Aorta (tissue), 5 donors: ENCODE measurements around the gene RBBP7. TPM values are rescaled to one million over a fixed set of nuclear protein-coding genes. Genes with fewer than 3 reads are reported as not detected.
"Not testable (repeated sequence)": the region's sequence is repeated elsewhere in the genome, so short reads cannot be mapped to it uniquely, and the experiment has no call there.

Experiments
- ATAC-seq: fragments of 200-7000 bp; cut with Tn5 transposase; one replicate; pipeline ENCODE4 v1.9.1; 2022; ENCODE audit warnings: moderate library complexity; ENCODE audit not compliant: low FRiP score
- DNase-seq, 2 donors: peaks; one replicate each; pipeline ENCODE4 v3.0.0-alpha.2; 2020
- H3K27ac ChIP-seq, 2 donors: one replicate each; pipeline ENCODE4 v1.5.1; 2013; ENCODE audit warnings: low read length in 2 of 2, mild to moderate bottlenecking in 2 of 2, moderate library complexity in 2 of 2, control low read depth in 1 of 2, inconsistent platforms in 1 of 2, low read depth in 1 of 2
- H3K27me3 ChIP-seq, 2 donors: one replicate each; pipeline ENCODE4 v1.6.1; 2013; ENCODE audit warnings: control low read depth in 1 of 2, low read length in 1 of 2, mild to moderate bottlenecking in 1 of 2, moderate library complexity in 1 of 2; ENCODE audit not compliant: insufficient read depth in 2 of 2, control insufficient read depth in 1 of 2
- H3K36me3 ChIP-seq, 2 donors: one replicate each; pipeline ENCODE4 v1.6.1; 2013; ENCODE audit warnings: control low read depth in 1 of 2, low read length in 1 of 2, mild to moderate bottlenecking in 1 of 2; ENCODE audit not compliant: insufficient read depth in 2 of 2, control insufficient read depth in 1 of 2
- H3K4me1 ChIP-seq, 2 donors: one replicate each; pipeline ENCODE4 v1.6.1; 2013; ENCODE audit warnings: low read length in 2 of 2, control low read depth in 1 of 2, mild to moderate bottlenecking in 1 of 2, moderate library complexity in 1 of 2; ENCODE audit not compliant: insufficient read depth in 2 of 2, control insufficient read depth in 1 of 2
- H3K4me3 ChIP-seq, 2 donors: one replicate each; pipeline ENCODE4 v1.5.1; 2013; ENCODE audit warnings: low read length in 2 of 2, control low read depth in 1 of 2, mild to moderate bottlenecking in 1 of 2
- H3K9me3 ChIP-seq: one replicate; pipeline ENCODE4 v1.6.1; 2013; ENCODE audit warnings: mild to moderate bottlenecking, low read length; ENCODE audit not compliant: control insufficient read depth
- WGBS, 2 donors: extraction: QIAGEN DNeasy Blood & Tissue Kit; methylation state at CpG; one replicate each; pipeline ENCODE4 v1.1.7; 2013; 5-methylcytosine and 5-hydroxymethylcytosine counted together
- intact Hi-C, 2 donors: fragments of 100-400 bp; cut with DNase I; formaldehyde crosslinking; loops; one replicate each; pipeline versions ENCODE4 v1.14.2 to v1.15.0; 2022
- polyA plus RNA-seq, 2 donors: library from polyadenylated mRNA; stranded (reverse); fragments of 200-250 nt; gene quantifications; one replicate each; pipeline ENCODE4 v1.2.3, GENCODE V29; 2013
- total RNA-seq, 2 donors: library from RNA; stranded (reverse); fragmentation: NEBNext Ultra II Directional; extraction: Animal tissue kit (Norgen Biotek cat#: 25700); gene quantifications; one replicate each; pipeline ENCODE4 v1.2.1, GENCODE V29; 2021
- donor health status: healthy with polysubstance abuse.
- donor health status: Bipolar disorder and iron deficiency.
- donor health status: DM: no; HTN: no; CAD: no.
- donor health status: DM: no; HTN: no; CAD: no.
- donor health status: DM: yes; HTN: yes; CAD: no.

The RBBP7 gene
- total and polyA plus RNA-seq, 4 donors: 66.9 to 159 (median 93.4) TPM

DNA sequence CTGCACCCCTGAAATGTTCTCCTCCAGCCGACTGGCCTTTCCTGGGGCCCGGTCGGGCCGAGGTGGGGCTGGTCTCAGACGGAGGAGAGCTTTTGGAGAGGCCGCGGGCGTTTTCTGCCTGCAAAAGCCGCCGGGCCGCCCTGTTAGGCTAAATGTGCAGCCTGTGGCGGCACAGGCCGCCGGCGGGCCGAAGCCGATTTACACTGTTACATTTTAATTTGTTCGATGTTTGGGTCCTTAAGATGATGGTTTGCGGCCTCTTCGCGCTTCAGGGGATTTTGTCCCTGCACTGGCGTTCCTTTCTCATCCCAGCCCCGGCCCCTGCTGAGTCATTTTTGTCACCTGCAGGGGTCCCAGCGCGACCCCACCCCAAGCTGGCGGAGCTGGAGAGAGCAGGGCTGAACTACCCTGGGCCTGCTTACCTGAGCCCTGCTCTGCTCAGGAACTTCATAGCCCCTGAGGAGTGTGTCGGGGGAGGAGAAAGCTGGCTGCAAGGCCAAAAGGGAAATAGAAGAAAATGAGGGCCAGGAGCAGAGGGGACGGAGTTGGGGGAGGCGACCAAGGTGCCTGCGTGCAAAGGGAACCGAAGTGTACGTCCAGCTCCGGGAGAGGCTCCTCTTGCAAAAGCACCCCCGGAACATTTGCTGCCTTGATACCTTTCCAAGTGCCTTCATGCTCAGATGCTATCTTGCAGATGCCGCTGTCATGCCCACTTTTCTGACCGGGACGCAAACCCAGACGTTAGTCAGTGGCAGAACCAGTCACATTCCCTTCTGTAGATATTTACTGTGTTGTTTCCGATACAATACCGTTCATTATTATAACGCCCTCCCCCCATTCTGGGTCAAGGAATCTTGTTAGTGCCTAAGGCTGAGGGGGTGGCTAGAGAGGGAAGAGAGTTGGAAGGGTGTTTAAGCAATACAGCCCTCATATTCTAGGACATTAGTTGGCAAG lies 977 bp upstream of the RBBP7 start:
- intact Hi-C loops: loop anchor here in 1 of 2 donors (2.0 to 5.0 kb wide), 2 partner anchors 34 to 84 kb away; partner anchors contain the start of gene TXLNG
- H3K27me3 ChIP-seq: no peaks in the 10 kb centered on the region
- H3K36me3 ChIP-seq: no peaks in the 10 kb centered on the region
- WGBS, 2 donors: 2 to 19% methylated on average over 41 of the region's 41 CpGs
- DNase-seq: peak; percentile 57 to 83
- peak overlapping the region; percentile 37 to 69 for H3K4me3 ChIP-seq
- no peaks in the 10 kb centered on the region for H3K4me1 ChIP-seq
- peak; percentile 27 for ATAC-seq
- H3K27ac ChIP-seq: peak overlapping the region; percentile 0 to 69
- H3K9me3 ChIP-seq: no peaks in the 10 kb centered on the region

- no peaks in the 10 kb centered on the region for H3K9me3 ChIP-seq
- DNase-seq: peak in 1 of 2 donors; percentile 60
- WGBS, 2 donors: 0 to 3% methylated on average over 49 to 92 of the region's 92 CpGs
- no peaks in the 10 kb centered on the region for H3K36me3 ChIP-seq
- H3K27me3 ChIP-seq: no peaks in the 10 kb centered on the region
- H3K4me1 ChIP-seq: no peaks in the 10 kb centered on the region
- peak overlapping the region; percentile 73 to 82 for H3K27ac ChIP-seq
- ATAC-seq: peak; percentile 16
- peak overlapping the region; percentile 87 to 92 for H3K4me3 ChIP-seq
- intact Hi-C loops: loop anchor here in 1 of 2 donors (2.0 to 5.0 kb wide), 2 partner anchors 32 to 83 kb away; partner anchors contain the start of gene TXLNG
These were observed 618 bp downstream of the RBBP7 start for GRCh38 chrX:16869393-16870094.

DNA sequence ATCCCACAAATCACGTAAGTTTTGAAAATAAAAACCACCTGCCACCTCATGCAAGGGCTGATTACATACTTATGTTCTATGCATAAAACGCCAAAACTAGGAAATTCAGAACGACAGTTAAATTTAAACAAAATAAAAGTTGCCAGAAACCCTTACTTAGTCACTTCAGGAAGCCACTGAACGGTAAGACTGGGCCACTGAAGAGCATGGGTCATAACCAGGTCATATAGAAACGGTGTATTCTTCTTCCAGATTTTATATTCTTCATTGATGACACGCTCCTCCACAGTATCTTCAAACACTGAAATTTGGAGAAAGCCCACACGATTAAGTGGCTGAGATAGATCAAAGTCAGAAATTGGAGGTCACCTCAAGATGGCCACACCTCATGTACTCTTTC lies 1.2 kb downstream of the RBBP7 start:
- H3K27me3 ChIP-seq: no peaks in the 10 kb centered on the region
- H3K9me3 ChIP-seq: no peaks in the 10 kb centered on the region
- DNase-seq: no peak
- no peak for ATAC-seq
- no peaks in the 10 kb centered on the region for H3K36me3 ChIP-seq
- intact Hi-C loops: no loop called here
- no peaks in the 10 kb centered on the region for H3K4me1 ChIP-seq
- peak overlapping the region in 1 of 2 donors; percentile 82 for H3K27ac ChIP-seq
- H3K4me3 ChIP-seq: peak overlapping the region; percentile 87 to 92
- 2 to 46% methylated on average over 7 of the region's 7 CpGs for WGBS, 2 donors

DNA sequence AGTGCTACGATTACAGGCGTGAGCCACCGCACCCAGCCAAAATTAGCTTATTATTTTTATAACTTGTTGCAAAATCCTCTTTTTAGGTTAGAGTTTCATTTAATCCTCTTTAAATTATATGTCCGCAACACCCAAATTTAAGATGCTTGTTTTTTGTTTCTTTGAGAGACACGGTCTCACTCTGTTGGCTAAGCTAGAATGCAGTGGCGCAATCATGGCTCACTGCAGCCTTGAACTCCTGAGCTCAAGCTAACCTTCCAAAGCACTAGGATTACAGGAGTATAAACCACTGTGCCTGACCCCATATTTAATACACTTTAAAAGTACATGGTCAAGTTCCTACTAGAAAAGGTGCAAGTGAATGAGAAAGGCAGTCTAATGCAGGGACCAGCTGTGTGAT lies 2.2 kb downstream of the RBBP7 start:
- Histone ChIP-seq H3K4me1 (no peaks in the 10 kb centered on the region), H3K27me3 (no peaks in the 10 kb centered on the region), H3K27ac (no peak overlapping the region), H3K4me3 (no peak overlapping the region), H3K9me3 (no peaks in the 10 kb centered on the region), H3K36me3 (no peaks in the 10 kb centered on the region)
- 85 to 92% methylated on average over 6 of the region's 6 CpGs for WGBS, 2 donors
- intact Hi-C loops: no loop called here
- ATAC-seq (no peak), DNase-seq (no peak)

- DNase-seq (no peak), ATAC-seq (no peak)
- intact Hi-C loops: no loop called here
These were observed 7.3 kb downstream of the RBBP7 start for GRCh38 chrX:16862829-16863228.

DNA sequence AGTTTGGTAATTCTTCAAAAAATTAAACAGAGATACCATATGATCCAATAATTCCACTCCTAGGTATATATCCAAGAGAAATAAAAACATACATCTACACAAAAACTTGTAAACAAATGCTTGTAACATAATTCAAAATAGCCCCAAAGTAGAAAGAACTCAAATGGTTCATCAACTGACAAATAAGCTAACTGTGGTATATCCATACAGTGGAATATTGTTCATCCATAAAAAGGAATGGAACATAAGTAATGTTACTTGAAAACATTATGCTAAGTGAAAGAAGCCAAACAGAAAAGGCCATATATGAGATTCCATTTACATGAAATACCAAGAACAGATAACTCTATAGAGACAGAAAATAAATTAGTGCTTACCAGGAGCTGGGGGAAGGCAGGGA lies 13.4 kb downstream of the RBBP7 start:
- Histone ChIP-seq H3K36me3 (peaks cover 2 to 7% of the 10 kb centered on the region in 2 donors), H3K27me3 (no peaks in the 10 kb centered on the region), H3K9me3 (no peaks in the 10 kb centered on the region), H3K27ac (no peak overlapping the region), H3K4me1 (no peaks in the 10 kb centered on the region), H3K4me3 (no peak overlapping the region)
- intact Hi-C loops: no loop called here
- DNase-seq: no peak
- no peak for ATAC-seq

More at GRCh38 chrX:16862829-16863228, 7.3 kb downstream of the RBBP7 start:
- Histone ChIP-seq H3K27ac (no peak overlapping the region), H3K27me3 (no peaks in the 10 kb centered on the region), H3K4me1 (no peaks in the 10 kb centered on the region), H3K9me3 (no peaks in the 10 kb centered on the region), H3K36me3 (peaks cover 0 to 2% of the 10 kb centered on the region in 2 donors), H3K4me3 (no peak overlapping the region)
- WGBS, 2 donors: 56 to 75% methylated on average over 2 of the region's 2 CpGs

- H3K9me3 ChIP-seq, ATAC-seq, H3K27ac ChIP-seq, H3K4me1 ChIP-seq, intact Hi-C loops, DNase-seq, H3K4me3 ChIP-seq, H3K27me3 ChIP-seq, H3K36me3 ChIP-seq: not testable (repeated sequence)
- WGBS, 2 donors: 91% methylated on average over 2 of the region's 2 CpGs
These were observed 14.1 kb downstream of the RBBP7 start for GRCh38 chrX:16856076-16856404.

- no peaks in the 10 kb centered on the region for H3K4me1 ChIP-seq
- H3K27me3 ChIP-seq: no peaks in the 10 kb centered on the region
- peaks cover 2 to 7% of the 10 kb centered on the region in 2 donors for H3K36me3 ChIP-seq
- ATAC-seq (no peak), DNase-seq (no peak)
- no peak overlapping the region for H3K27ac ChIP-seq
- intact Hi-C loops: no loop called here
- 97% methylated on average over 5 of the region's 5 CpGs for WGBS, 2 donors
- H3K4me3 ChIP-seq: no peak overlapping the region
- no peaks in the 10 kb centered on the region for H3K9me3 ChIP-seq
These were observed 14.6 kb downstream of the RBBP7 start for GRCh38 chrX:16855363-16856075.
